Measurements from ENCODE around the gene ZSWIM4. TPM values are rescaled to one million over a fixed set of nuclear protein-coding genes. Genes with fewer than 3 reads are reported as not detected.

ZSWIM4 gene
- total and polyA plus RNA-seq, 2 of the 13 experiments (the other 11 are each of a cell fraction or from before 2014, with no cell fraction given): 0.33 to 0.86 TPM

DNA sequence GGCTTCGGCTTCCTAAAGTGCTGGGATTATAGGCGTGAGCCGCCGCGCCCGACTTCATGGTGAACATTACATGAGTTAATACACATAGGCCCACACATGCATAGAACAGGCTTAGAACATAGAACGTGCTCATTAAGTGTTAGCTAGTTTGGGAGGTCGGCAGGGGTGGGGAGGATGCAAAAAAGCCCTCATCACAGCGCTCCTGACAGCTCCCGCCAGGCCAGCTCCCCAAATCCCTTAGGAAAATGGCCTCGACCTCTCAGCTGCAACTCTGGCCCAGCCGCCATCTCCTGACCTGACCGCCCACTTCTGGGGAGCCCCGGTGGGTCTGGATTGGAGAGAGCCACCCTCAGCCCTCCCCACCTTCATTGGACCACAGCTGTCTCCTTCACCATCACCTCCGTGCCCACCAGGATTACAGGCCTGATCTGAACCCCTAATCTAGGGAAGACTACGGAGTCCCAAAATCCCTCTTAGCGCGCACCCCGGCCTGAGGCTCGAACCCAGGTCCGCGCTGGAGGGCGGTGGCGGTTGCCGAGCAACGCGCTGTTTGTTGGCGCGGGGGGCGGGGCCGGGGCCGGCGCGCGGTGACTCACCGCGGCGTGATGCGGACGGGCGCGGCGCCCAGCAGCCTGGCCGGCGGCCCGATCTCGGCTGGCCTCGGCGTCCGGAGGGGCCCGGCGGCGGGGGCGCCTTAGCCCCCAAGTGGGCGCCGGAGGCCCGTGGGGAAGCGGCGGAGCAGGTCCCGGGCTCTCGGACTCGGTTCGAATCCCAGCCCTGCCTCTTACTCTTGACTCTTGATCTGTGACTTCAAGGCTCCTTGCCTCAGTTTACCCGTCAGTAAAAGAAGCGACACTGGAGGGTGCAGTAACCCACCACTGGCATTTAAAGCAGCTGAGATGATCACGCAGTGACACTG, 55.0 kb downstream of the ZSWIM4 start (continued):
- TF ChIP-seq, protein P1, sequence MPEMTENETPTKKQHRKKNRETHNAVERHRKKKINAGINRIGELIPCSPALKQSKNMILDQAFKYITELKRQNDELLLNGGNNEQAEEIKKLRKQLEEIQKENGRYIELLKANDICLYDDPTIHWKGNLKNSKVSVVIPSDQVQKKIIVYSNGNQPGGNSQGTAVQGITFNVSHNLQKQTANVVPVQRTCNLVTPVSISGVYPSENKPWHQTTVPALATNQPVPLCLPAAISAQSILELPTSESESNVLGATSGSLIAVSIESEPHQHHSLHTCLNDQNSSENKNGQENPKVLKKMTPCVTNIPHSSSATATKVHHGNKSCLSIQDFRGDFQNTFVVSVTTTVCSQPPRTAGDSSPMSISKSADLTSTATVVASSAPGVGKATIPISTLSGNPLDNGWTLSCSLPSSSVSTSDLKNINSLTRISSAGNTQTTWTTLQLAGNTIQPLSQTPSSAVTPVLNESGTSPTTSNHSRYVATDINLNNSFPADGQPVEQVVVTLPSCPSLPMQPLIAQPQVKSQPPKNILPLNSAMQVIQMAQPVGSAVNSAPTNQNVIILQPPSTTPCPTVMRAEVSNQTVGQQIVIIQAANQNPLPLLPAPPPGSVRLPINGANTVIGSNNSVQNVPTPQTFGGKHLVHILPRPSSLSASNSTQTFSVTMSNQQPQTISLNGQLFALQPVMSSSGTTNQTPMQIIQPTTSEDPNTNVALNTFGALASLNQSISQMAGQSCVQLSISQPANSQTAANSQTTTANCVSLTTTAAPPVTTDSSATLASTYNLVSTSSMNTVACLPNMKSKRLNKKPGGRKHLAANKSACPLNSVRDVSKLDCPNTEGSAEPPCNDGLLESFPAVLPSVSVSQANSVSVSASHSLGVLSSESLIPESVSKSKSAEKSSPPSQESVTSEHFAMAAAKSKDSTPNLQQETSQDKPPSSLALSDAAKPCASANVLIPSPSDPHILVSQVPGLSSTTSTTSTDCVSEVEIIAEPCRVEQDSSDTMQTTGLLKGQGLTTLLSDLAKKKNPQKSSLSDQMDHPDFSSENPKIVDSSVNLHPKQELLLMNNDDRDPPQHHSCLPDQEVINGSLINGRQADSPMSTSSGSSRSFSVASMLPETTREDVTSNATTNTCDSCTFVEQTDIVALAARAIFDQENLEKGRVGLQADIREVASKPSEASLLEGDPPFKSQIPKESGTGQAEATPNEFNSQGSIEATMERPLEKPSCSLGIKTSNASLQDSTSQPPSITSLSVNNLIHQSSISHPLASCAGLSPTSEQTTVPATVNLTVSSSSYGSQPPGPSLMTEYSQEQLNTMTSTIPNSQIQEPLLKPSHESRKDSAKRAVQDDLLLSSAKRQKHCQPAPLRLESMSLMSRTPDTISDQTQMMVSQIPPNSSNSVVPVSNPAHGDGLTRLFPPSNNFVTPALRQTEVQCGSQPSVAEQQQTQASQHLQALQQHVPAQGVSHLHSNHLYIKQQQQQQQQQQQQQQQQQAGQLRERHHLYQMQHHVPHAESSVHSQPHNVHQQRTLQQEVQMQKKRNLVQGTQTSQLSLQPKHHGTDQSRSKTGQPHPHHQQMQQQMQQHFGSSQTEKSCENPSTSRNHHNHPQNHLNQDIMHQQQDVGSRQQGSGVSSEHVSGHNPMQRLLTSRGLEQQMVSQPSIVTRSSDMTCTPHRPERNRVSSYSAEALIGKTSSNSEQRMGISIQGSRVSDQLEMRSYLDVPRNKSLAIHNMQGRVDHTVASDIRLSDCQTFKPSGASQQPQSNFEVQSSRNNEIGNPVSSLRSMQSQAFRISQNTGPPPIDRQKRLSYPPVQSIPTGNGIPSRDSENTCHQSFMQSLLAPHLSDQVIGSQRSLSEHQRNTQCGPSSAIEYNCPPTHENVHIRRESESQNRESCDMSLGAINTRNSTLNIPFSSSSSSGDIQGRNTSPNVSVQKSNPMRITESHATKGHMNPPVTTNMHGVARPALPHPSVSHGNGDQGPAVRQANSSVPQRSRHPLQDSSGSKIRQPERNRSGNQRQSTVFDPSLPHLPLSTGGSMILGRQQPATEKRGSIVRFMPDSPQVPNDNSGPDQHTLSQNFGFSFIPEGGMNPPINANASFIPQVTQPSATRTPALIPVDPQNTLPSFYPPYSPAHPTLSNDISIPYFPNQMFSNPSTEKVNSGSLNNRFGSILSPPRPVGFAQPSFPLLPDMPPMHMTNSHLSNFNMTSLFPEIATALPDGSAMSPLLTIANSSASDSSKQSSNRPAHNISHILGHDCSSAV (CRISPR knock-in tag; IDR thresholded peaks at IDR 0.05; ENCODE audit: borderline replicate concordance): no peak
- TF ChIP-seq NFKB2 (CRISPR knock-in tag; IDR thresholded peaks at IDR 0.05; ENCODE audit: borderline replicate concordance): no peak
- TF ChIP-seq, protein P2, sequence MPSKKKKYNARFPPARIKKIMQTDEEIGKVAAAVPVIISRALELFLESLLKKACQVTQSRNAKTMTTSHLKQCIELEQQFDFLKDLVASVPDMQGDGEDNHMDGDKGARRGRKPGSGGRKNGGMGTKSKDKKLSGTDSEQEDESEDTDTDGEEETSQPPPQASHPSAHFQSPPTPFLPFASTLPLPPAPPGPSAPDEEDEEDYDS (CRISPR knock-in tag; IDR thresholded peaks at IDR 0.05): no peak
- TF ChIP-seq ZNF205 (CRISPR knock-in tag; IDR thresholded peaks at IDR 0.05): no peak
- no peak for TF ChIP-seq GFI1 (CRISPR knock-in tag; IDR thresholded peaks at IDR 0.05; ENCODE audit: borderline replicate concordance)
- no peak for TF ChIP-seq ZNF337 (CRISPR knock-in tag; IDR thresholded peaks at IDR 0.05; ENCODE audit: borderline replicate concordance, low read depth)
- TF ChIP-seq FOXA3 (CRISPR knock-in tag; IDR thresholded peaks at IDR 0.05): peak; percentile 24; the same call in 1 of the 2 replicates
- TF ChIP-seq ELF1 (CRISPR knock-in tag; IDR thresholded peaks at IDR 0.05): no peak
- TF ChIP-seq ASH2L (IDR thresholded peaks at IDR 0.05; ENCODE audit: insufficient read length, low read depth, low read length): peak; percentile 52
- TF ChIP-seq, protein P3, sequence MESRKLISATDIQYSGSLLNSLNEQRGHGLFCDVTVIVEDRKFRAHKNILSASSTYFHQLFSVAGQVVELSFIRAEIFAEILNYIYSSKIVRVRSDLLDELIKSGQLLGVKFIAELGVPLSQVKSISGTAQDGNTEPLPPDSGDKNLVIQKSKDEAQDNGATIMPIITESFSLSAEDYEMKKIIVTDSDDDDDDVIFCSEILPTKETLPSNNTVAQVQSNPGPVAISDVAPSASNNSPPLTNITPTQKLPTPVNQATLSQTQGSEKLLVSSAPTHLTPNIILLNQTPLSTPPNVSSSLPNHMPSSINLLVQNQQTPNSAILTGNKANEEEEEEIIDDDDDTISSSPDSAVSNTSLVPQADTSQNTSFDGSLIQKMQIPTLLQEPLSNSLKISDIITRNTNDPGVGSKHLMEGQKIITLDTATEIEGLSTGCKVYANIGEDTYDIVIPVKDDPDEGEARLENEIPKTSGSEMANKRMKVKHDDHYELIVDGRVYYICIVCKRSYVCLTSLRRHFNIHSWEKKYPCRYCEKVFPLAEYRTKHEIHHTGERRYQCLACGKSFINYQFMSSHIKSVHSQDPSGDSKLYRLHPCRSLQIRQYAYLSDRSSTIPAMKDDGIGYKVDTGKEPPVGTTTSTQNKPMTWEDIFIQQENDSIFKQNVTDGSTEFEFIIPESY (CRISPR knock-in tag; IDR thresholded peaks at IDR 0.05): peak; percentile 22; the same call in 1 of the 2 replicates
- no peak for TF ChIP-seq CBX1 (IDR thresholded peaks at IDR 0.05; ENCODE audit: low read depth)
- TF ChIP-seq, protein P4, sequence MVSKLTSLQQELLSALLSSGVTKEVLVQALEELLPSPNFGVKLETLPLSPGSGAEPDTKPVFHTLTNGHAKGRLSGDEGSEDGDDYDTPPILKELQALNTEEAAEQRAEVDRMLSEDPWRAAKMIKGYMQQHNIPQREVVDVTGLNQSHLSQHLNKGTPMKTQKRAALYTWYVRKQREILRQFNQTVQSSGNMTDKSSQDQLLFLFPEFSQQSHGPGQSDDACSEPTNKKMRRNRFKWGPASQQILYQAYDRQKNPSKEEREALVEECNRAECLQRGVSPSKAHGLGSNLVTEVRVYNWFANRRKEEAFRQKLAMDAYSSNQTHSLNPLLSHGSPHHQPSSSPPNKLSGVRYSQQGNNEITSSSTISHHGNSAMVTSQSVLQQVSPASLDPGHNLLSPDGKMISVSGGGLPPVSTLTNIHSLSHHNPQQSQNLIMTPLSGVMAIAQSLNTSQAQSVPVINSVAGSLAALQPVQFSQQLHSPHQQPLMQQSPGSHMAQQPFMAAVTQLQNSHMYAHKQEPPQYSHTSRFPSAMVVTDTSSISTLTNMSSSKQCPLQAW (CRISPR knock-in tag; IDR thresholded peaks at IDR 0.05): peak; percentile 18; the same call in 1 of the 2 replicates
- TF ChIP-seq HMG20B (CRISPR knock-in tag; conservative IDR thresholded peaks at IDR 0.05): no peak
- no peak for TF ChIP-seq ZSCAN30 (CRISPR knock-in tag; IDR thresholded peaks at IDR 0.05)
- TF ChIP-seq ZNF451 (CRISPR knock-in tag; IDR thresholded peaks at IDR 0.05): no peak
- no peak for TF ChIP-seq ZNF672 (CRISPR knock-in tag; IDR thresholded peaks at IDR 0.05)
- no peak for TF ChIP-seq ARNT (IDR thresholded peaks at IDR 0.05)
